ENCODE results near the gene SLC25A39. TPM values are rescaled to one million over a fixed set of nuclear protein-coding genes. Genes with fewer than 3 reads are reported as not detected.

Gene SLC25A39
- total and polyA plus RNA-seq, 12 donors = 36.3 to 105 (median 44.6) TPM

DNA sequence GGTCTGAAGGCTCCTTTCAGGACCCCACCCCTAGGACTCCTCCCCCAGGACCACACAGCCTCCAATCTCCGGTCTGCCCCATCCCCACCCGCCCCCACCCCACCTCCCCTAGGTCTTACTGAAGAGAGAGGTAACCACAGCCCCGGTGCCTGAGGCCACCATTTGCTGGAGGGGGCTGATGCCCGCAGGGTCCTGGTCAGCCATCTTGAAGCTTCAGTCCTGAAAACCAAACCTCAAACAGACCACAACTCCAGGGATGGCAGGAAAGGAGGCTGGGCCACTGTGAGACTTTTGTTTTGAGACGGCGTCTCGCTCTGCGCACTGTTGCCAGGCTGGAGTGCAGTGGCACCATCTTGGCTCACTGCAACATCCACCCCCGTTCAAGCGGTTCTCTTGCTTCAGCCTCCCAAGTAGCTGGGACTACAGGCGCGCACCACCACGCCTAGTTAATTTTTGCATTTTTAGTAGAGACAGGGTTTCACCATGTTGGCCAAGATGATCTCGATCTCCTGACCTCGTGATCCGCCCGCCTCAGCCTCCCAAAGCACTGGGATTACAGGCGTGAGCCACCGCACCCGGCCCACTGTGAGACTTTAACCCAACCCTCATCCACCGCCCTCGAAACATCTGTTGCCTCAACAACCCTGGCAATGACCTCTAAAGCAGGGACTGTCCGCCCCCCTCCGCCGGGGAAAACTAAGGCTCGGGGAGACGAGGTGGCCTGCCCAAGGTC is 1.1 kb downstream of the SLC25A39 start:
- ATAC-seq (no peak), DNase-seq (no peak)
- no peaks in the 10 kb centered on the region for H3K27me3 ChIP-seq
- peaks cover 9 to 41% (median 35%) of the 10 kb centered on the region in 9 donors for H3K4me1 ChIP-seq
- TF ChIP-seq, protein P1, sequence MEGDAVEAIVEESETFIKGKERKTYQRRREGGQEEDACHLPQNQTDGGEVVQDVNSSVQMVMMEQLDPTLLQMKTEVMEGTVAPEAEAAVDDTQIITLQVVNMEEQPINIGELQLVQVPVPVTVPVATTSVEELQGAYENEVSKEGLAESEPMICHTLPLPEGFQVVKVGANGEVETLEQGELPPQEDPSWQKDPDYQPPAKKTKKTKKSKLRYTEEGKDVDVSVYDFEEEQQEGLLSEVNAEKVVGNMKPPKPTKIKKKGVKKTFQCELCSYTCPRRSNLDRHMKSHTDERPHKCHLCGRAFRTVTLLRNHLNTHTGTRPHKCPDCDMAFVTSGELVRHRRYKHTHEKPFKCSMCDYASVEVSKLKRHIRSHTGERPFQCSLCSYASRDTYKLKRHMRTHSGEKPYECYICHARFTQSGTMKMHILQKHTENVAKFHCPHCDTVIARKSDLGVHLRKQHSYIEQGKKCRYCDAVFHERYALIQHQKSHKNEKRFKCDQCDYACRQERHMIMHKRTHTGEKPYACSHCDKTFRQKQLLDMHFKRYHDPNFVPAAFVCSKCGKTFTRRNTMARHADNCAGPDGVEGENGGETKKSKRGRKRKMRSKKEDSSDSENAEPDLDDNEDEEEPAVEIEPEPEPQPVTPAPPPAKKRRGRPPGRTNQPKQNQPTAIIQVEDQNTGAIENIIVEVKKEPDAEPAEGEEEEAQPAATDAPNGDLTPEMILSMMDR (IDR thresholded peaks at IDR 0.05) = no peak
- 61 to 62% methylated on average over 26 to 27 of the region's 27 CpGs for WGBS, 2 donors
- intact Hi-C loops (cut with DNase I) = loop anchor here in 8 of 10 donors (1.0 to 5.0 kb wide), 7 partner anchors 41 to 111 kb away; partner anchors contain the start of gene UBTF (in 2 of the 8)
- H3K36me3 ChIP-seq = peaks cover 0 to 38% (median 24%) of the 10 kb centered on the region in 9 donors
- peak overlapping the region in 4 of 10 donors; percentile 90 to 96 (median 94) for H3K27ac ChIP-seq
- H3K9me3 ChIP-seq = no peaks in the 10 kb centered on the region
- peak overlapping the region; percentile 90 to 100 (median 98) for H3K4me3 ChIP-seq

DNA sequence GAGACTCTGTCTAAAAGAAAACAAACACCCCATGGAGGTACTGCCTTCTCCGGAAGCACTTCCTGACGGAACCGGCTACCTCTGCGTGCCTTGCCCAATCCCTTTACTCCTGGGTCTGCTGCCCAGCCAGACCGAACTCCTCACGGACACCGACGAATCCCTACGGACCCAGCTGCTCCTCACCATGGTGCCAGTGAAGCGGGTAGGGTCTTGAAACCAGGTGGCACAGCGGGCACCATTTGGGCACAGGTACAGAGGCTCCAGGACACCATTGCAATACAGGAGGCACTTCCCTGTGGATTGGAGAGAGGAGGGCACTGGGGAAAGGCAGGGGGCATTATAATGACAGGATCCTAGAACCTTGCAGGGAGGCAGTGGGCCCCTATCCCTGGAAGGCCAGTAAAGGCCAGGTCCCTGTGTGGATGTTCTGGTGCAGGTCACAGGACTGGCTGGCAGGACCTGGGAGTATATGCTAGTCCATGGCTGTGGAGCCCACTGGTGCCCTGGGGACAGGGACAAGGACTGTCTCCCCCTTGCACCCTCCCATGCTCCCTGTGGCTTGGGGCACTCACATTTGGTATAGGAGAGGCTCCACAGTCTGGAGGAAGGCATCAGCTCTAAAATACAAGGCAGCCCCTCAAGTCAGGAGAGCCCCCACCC is 2.3 kb downstream of the SLC25A39 start:
- Histone ChIP-seq H3K4me3 (no peak overlapping the region), H3K27ac (no peak overlapping the region), H3K9me3 (no peaks in the 10 kb centered on the region), H3K4me1 (peaks cover 9 to 41% (median 34%) of the 10 kb centered on the region in 9 donors), H3K27me3 (peaks cover 0 to 10% (median 5%) of the 10 kb centered on the region in 7 donors), H3K36me3 (peaks cover 0 to 38% (median 24%) of the 10 kb centered on the region in 9 donors)
- no peak for DNase-seq
- TF ChIP-seq, protein P1 (IDR thresholded peaks at IDR 0.05) = no peak
- intact Hi-C loops (cut with DNase I) = loop anchor here in 6 of 10 donors (5.0 kb wide), 4 partner anchors 40 to 110 kb away; partner anchors contain the start of gene UBTF (in 1 of the 6)
- no peak for ATAC-seq
- 91 to 95% methylated on average over 11 of the region's 11 CpGs for WGBS, 2 donors

DNA sequence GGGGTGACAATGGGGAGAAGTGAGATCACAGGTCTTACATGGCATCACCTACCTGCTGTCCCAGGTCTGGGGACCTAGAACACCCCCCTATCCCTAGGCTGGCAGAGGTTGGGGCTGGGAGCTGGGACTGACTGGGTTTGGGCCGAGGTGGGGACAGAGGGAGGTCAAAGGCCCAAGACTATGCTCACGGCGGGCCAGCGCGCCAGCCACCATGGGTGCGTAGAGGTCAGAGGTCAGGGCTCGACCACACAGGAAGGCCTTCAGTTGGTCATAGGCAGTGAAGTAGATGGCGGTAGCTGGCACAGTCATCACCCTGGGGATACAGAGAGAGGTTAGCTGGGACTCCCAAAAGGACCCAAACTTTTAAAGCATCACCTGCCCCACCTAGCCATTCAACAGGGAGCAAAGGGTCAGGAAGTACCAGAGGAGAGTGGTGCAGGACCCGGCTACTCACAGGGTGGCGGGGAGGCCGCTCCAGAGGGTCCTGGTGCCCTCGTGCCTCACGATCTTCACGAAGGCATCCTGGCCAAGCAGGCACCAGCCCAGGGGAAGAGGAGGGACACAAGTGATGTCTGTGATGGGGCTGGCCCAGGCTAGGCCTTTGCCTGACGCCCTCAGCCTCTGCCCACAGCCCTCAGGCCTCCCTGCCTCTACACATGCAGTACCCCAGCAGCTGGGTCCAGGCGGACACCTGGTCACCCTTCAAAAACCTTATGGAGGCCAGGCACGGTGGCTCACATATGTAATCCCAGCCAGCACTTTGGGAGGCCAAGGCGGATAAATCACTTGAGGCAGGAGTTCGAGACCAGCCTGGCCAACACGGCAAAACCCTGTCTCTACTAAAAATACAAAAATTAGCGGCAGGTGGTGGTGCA is 3.1 kb downstream of the SLC25A39 start:
- WGBS, 2 donors = 88 to 90% methylated on average over 21 of the region's 21 CpGs
- intact Hi-C loops (cut with DNase I) = loop anchor here in 6 of 10 donors (5.0 kb wide), 4 partner anchors 39 to 109 kb away; partner anchors contain the start of gene UBTF (in 1 of the 6)
- DNase-seq (no peak), ATAC-seq (no peak)
- Histone ChIP-seq H3K9me3 (no peaks in the 10 kb centered on the region), H3K36me3 (peaks cover 0 to 38% (median 24%) of the 10 kb centered on the region in 9 donors), H3K27ac (no peak overlapping the region), H3K4me3 (no peak overlapping the region), H3K27me3 (peaks cover 0 to 18% (median 13%) of the 10 kb centered on the region in 7 donors), H3K4me1 (peaks cover 9 to 36% (median 29%) of the 10 kb centered on the region in 9 donors)
- TF ChIP-seq, protein P1 (IDR thresholded peaks at IDR 0.05) = no peak

Measured in heart right ventricle (tissue), 16 donors.